CD4-positive, alpha-beta T cell (primary cell): ENCODE data around the gene CACNA2D4. TPM values are rescaled to one million over a fixed set of nuclear protein-coding genes. Genes with fewer than 3 reads are reported as not detected.

Source experiments
- ATAC-seq: fragments of 200-7000 bp; cut with Tn5 transposase; one replicate; pipeline ENCODE4 v1.10.0; 2022; ENCODE audit warnings: mild to moderate bottlenecking; ENCODE audit not compliant: poor library complexity
- CTCF ChIA-PET: fragments of 350-600 bp; sonication (Branson Sonifier 250); formaldehyde crosslinking; loops from one replicate; lab custom pipeline; 2021; ENCODE audit warnings: antibody characterized with exemption, inconsistent platforms; lab: Charles Lee
- POLR2A ChIA-PET: fragments of 350-600 bp; sonication (Branson Sonifier 250); formaldehyde crosslinking; loops from one replicate; lab custom pipeline; 2021; ENCODE audit warnings: antibody characterized with exemption, inconsistent platforms; lab: Charles Lee
- DNase-seq, 14 experiments: peaks; one replicate each; pipeline ENCODE4 v3.0.0-alpha.2; 2013 to 2020; ENCODE audit warnings: mixed read lengths in 2 of 14
- H3K27ac ChIP-seq, 2 donors: one replicate each; pipeline versions ENCODE4 v1.5.1 to v1.7.0; 2013; ENCODE audit warnings: low read length in 2 of 2, low read depth in 1 of 2, mild to moderate bottlenecking in 1 of 2
- H3K27me3 ChIP-seq, 2 experiments: 1 replicate in 1 of 2; 2 replicates in 1 of 2; pipeline versions ENCODE4 v1.6.1 to v1.7.0; 2013; ENCODE audit warnings: low read length in 2 of 2, control low read depth in 1 of 2, mild to moderate bottlenecking in 1 of 2, moderate library complexity in 1 of 2; ENCODE audit not compliant: insufficient read depth in 2 of 2, control insufficient read depth in 1 of 2
- H3K36me3 ChIP-seq: one replicate; pipeline ENCODE4 v1.6.1; 2013; ENCODE audit warnings: low read length, control low read depth; ENCODE audit not compliant: insufficient read depth
- H3K4me1 ChIP-seq: one replicate; pipeline ENCODE4 v1.6.1; 2013; ENCODE audit warnings: low read length, control low read depth; ENCODE audit not compliant: insufficient read depth
- H3K4me3 ChIP-seq: one replicate; pipeline ENCODE4 v1.5.1; 2013; ENCODE audit warnings: mild to moderate bottlenecking, low read length, moderate library complexity
- H3K9me3 ChIP-seq, 2 experiments: 1 replicate in 1 of 2; 2 replicates in 1 of 2; pipeline versions ENCODE4 v1.6.1 to v1.7.0; 2013; ENCODE audit warnings: low read length in 2 of 2, mild to moderate bottlenecking in 2 of 2, control low read depth in 1 of 2, moderate library complexity in 1 of 2; ENCODE audit not compliant: control insufficient read depth in 1 of 2, insufficient read depth in 1 of 2
- H3K27ac Mint-ChIP-seq: one replicate; pipeline ENCODE4 v1.8.0; 2020; ENCODE audit warnings: mixed read lengths
- H3K27me3 Mint-ChIP-seq: one replicate; pipeline ENCODE4 v1.8.0; 2021; ENCODE audit warnings: mixed read lengths
- H3K36me3 Mint-ChIP-seq: one replicate; pipeline ENCODE4 v1.8.0; 2021; ENCODE audit warnings: low read depth, mixed read lengths
- H3K4me1 Mint-ChIP-seq: one replicate; pipeline ENCODE4 v1.8.0; 2021; ENCODE audit warnings: low read depth, mixed read lengths
- H3K4me3 Mint-ChIP-seq: one replicate; pipeline ENCODE4 v1.8.0; 2020; ENCODE audit warnings: mild to moderate bottlenecking, mixed read lengths
- H3K9me3 Mint-ChIP-seq: one replicate; pipeline ENCODE4 v1.8.0; 2020; ENCODE audit warnings: mixed read lengths
- intact Hi-C, 2 experiments: fragments of 100-400 bp; cut with DNase I in 1 of 2; cut with micrococcal nuclease in 1 of 2; formaldehyde crosslinking; loops; one replicate each; pipeline versions ENCODE4 v1.15.1 to v1.9.0; 2023 to 2025; cut with DNase I, micrococcal nuclease
- total RNA-seq, 174 experiments: library from RNA in 2 of 174; stranded (reverse) in 2 of 174; gene quantifications; one replicate each; pipeline ENCODE4 v1.2.3 and lab custom pipeline; 2021 to 2026
- TF ChIP-seq, protein P1 (sequence below): fragments of 200-600 bp; IDR thresholded peaks from one replicate; pipeline ENCODE4 v1.8.0; 2022; ENCODE audit warnings: antibody characterized with exemption, mild to moderate bottlenecking

Gene CACNA2D4
- total RNA-seq, 2 experiments from 2014 or later = 10.5 to 11.3 TPM

DNA sequence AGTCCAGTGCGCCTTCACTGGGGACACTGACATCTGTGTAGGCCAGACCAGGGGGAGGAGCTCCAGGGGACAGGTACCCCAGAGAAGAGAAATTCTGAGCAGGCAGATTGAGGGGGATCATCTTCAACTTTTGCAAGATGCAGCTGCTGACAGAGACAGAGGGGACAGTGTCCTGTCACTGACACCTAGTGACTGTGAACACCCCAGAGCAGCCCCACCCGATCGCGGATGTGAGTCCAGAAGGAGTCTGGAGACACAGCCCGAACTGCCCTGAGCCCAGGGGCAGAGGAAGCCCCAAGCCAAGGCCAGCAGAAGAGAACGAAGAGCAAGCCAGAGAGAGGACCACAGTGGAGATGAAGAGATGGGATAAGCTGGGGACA lies 119.8 kb downstream of the CACNA2D4 start:
- Histone ChIP-seq H3K4me3 (no peak overlapping the region), H3K27me3 (no peaks in the 10 kb centered on the region), H3K27ac (no peak overlapping the region), H3K9me3 (no peaks in the 10 kb centered on the region), H3K4me1 (peaks cover 23% of the 10 kb centered on the region), H3K36me3 (no peaks in the 10 kb centered on the region)
- no peaks in the 10 kb centered on the region for H3K36me3 Mint-ChIP-seq
- H3K4me3 Mint-ChIP-seq = no peak overlapping the region
- TF ChIP-seq, protein P1, sequence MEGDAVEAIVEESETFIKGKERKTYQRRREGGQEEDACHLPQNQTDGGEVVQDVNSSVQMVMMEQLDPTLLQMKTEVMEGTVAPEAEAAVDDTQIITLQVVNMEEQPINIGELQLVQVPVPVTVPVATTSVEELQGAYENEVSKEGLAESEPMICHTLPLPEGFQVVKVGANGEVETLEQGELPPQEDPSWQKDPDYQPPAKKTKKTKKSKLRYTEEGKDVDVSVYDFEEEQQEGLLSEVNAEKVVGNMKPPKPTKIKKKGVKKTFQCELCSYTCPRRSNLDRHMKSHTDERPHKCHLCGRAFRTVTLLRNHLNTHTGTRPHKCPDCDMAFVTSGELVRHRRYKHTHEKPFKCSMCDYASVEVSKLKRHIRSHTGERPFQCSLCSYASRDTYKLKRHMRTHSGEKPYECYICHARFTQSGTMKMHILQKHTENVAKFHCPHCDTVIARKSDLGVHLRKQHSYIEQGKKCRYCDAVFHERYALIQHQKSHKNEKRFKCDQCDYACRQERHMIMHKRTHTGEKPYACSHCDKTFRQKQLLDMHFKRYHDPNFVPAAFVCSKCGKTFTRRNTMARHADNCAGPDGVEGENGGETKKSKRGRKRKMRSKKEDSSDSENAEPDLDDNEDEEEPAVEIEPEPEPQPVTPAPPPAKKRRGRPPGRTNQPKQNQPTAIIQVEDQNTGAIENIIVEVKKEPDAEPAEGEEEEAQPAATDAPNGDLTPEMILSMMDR = no peak
- CTCF ChIA-PET = interaction anchor here (1.2 to 5.1 kb wide), 2 partner anchors 141 to 146 kb away, joined by 4 to 122 read pairs; no protein-coding TSS in a partner anchor
- H3K4me1 Mint-ChIP-seq = peaks cover 8% of the 10 kb centered on the region
- H3K9me3 Mint-ChIP-seq = no peaks in the 10 kb centered on the region
- H3K27ac Mint-ChIP-seq = no peak overlapping the region
- intact Hi-C loops = loop anchor here (5.0 to 10.0 kb wide), 7 partner anchors 236 to 1954 kb away; partner anchors contain the start of genes CRACR2A (in 1 of the 2) and FKBP4 (in 1 of the 2)
- H3K27me3 Mint-ChIP-seq = no peaks in the 10 kb centered on the region
- DNase-seq (no peak), ATAC-seq (no peak)
- POLR2A ChIA-PET = interaction anchor here (1.0 kb wide), 1 partner anchor 141 kb away, joined by 6 read pairs; no protein-coding TSS in a partner anchor

DNA sequence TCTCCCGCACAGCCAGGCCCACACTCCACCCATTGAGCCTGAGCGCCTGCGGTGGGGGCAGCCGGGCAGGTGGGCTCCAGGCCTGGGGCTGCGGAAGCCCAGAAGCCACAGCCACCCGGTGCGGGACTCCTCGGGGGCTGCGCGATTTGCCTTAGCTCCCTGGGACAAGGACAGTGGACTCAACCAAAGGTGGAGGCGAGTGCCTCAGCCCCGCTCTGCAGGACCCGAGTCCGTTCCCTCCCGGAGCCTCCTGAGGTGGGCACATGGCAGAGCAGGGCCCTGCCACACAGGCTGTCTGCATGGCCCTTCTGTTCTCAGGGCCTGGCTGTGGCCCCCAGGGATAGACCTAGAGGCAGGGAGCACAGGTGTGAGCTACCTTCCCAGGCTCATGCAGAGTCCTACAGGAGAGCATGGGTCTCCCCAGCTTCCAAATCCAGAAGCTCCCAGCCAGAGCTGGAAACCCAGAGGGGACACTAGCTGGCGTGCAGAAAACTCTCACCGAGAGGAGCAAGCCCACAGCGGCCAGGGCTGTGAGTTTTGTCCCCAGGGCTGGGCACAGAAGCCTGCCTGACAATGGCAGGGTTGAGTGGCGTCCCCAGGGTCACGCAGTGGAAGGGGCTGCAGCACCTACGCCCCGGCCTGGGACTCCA lies 120.3 kb downstream of the CACNA2D4 start:
- peak overlapping the region; percentile 56 for H3K4me3 Mint-ChIP-seq
- POLR2A ChIA-PET = interaction anchor here (1.0 kb wide), 1 partner anchor 142 kb away, joined by 6 read pairs; no protein-coding TSS in a partner anchor

More for the DNA sequence above, 120.3 kb downstream of the CACNA2D4 start:
- CTCF ChIA-PET = interaction anchor here (1.2 to 5.1 kb wide), 2 partner anchors 142 to 145 kb away, joined by 4 to 122 read pairs; no protein-coding TSS in a partner anchor
- DNase-seq = peak in 1 of 14 experiments; percentile 37
- H3K27ac ChIP-seq = peak overlapping the region; percentile 40 to 78
- H3K27ac Mint-ChIP-seq = no peak overlapping the region
- no peaks in the 10 kb centered on the region for H3K36me3 Mint-ChIP-seq
- no peaks in the 10 kb centered on the region for H3K9me3 ChIP-seq
- ATAC-seq = no peak
- H3K4me3 ChIP-seq = no peak overlapping the region
- H3K27me3 Mint-ChIP-seq = no peaks in the 10 kb centered on the region
- peaks cover 23% of the 10 kb centered on the region for H3K4me1 ChIP-seq
- H3K36me3 ChIP-seq = no peaks in the 10 kb centered on the region
- no peaks in the 10 kb centered on the region for H3K9me3 Mint-ChIP-seq
- TF ChIP-seq, protein P1 = no peak
- intact Hi-C loops = loop anchor here (2.0 to 10.0 kb wide), 9 partner anchors 207 to 1954 kb away; partner anchors contain the start of genes CRACR2A (in 1 of the 2), DCP1B (in 1 of the 2) and FKBP4 (in 1 of the 2)
- no peaks in the 10 kb centered on the region for H3K27me3 ChIP-seq
- peaks cover 8% of the 10 kb centered on the region for H3K4me1 Mint-ChIP-seq
